ENCODE results near the gene PLPP3. TPM values are rescaled to one million over a fixed set of nuclear protein-coding genes. Genes with fewer than 3 reads are reported as not detected.
A peak's percentile ranks its signal among the peaks of the same experiment; 100 is the strongest.

Gene PLPP3
- total RNA-seq, 1 experiment from 2014 or later = 26.7 TPM

- Mint-ChIP-seq H3K27me3 (ENCODE audit: low read depth) (no peaks in the 10 kb centered on the region), H3K27ac (peak overlapping the region in 1 of 3 experiments; percentile 85; a peak in 4 of 7 replicates), H3K4me3 (no peak overlapping the region), H3K9me3 (peaks cover 0 to 5% of the 10 kb centered on the region in 2 experiments; a peak in 1 of 5 replicates), H3K4me1 (peaks cover 72 to 75% of the 10 kb centered on the region in 2 experiments), H3K36me3 (ENCODE audit: insufficient read depth in 1 of 3, low read depth in 3 of 3) (peaks cover 7 to 12% (median 9%) of the 10 kb centered on the region in 3 experiments; a peak in 5 of 7 replicates)
- Histone ChIP-seq H3K79me2 (ENCODE audit: insufficient read depth, low read length) (peaks cover 27% of the 10 kb centered on the region; the same call in 1 of the 2 replicates), H3K27me3 (ENCODE audit: insufficient read depth, low read length) (no peaks in the 10 kb centered on the region), H3K9ac (ENCODE audit: extremely low read depth, insufficient read length, low read length) (no peak overlapping the region), H2BK12ac (ENCODE audit: insufficient read length, low read depth, low read length) (no peak overlapping the region), H3T11ph (ENCODE audit: low read length) (no peak overlapping the region), H3K23me2 (ENCODE audit: insufficient read length, low read depth, low read length, poor library complexity, severe bottlenecking) (no peaks in the 10 kb centered on the region), H3K27ac (ENCODE audit: insufficient read length, low read depth, low read length) (no peak overlapping the region), H4K91ac (ENCODE audit: insufficient read length, low read depth, low read length) (no peak overlapping the region), H4K8ac (replicated peaks; ENCODE audit: insufficient read length, low read depth, low read length) (no peak overlapping the region), H3K14ac (ENCODE audit: insufficient read depth, low read length) (no peak overlapping the region), H2AFZ (ENCODE audit: low read length) (no peak overlapping the region), H4K20me1 (ENCODE audit: control insufficient read depth, insufficient read depth, insufficient read length) (no peaks in the 10 kb centered on the region), H3K4me2 (ENCODE audit: insufficient read depth, insufficient read length, low read length) (no peak overlapping the region), H2BK15ac (ENCODE audit: low read depth, low read length) (no peak overlapping the region), H3K18ac (ENCODE audit: insufficient read length, low read depth, low read length) (no peak overlapping the region), H3K56ac (ENCODE audit: insufficient read length, low read depth, low read length) (no peak overlapping the region), H4K5ac (ENCODE audit: insufficient read length, low read depth, low read length) (no peak overlapping the region), H3K4ac (ENCODE audit: low read depth, low read length) (no peak overlapping the region), H2BK20ac (ENCODE audit: low read depth, low read length, poor library complexity, severe bottlenecking) (no peak overlapping the region), H3K79me1 (ENCODE audit: insufficient read depth, low read depth, low read length, poor library complexity, severe bottlenecking) (no peaks in the 10 kb centered on the region), H3K23ac (ENCODE audit: insufficient read length, low read depth, low read length) (no peak overlapping the region), H2BK120ac (ENCODE audit: low read depth, low read length, poor library complexity, severe bottlenecking) (no peak overlapping the region), H2AK5ac (ENCODE audit: insufficient read length, low read length) (no peak overlapping the region), H3K9me3 (ENCODE audit: control insufficient read depth, low read depth, low read length) (no peaks in the 10 kb centered on the region), H2BK5ac (ENCODE audit: insufficient read length, low read length) (no peak overlapping the region), H3K4me1 (ENCODE audit: insufficient read depth, low read length) (peaks cover 29% of the 10 kb centered on the region)
- WGBS (ENCODE audit: extremely low coverage, insufficient read length, low lambda C conversion rate) = no CpG with 5 or more reads among the region's 3 CpGs
- no peak for TF ChIP-seq CTCF (conservative IDR thresholded peaks at IDR 0.05)
- no peak for DNase-seq
These were observed 15.8 kb downstream of the PLPP3 start for GRCh38 chr1:56563568-56563967.

Measured in H9 (cell line).